Smooth muscle cell (in vitro differentiated cells): Measurements from ENCODE around the gene CSRP1. TPM values are rescaled to one million over a fixed set of nuclear protein-coding genes. Genes with fewer than 3 reads are reported as not detected.
"Not testable (repeated sequence)": the region's sequence is repeated elsewhere in the genome, so short reads cannot be mapped to it uniquely, and the experiment has no call there.

Experiments used
- DNase-seq: peaks from one replicate; lab custom pipeline; 2025; ENCODE audit not compliant: unreplicated experiment; lab: John Stamatoyannopoulos, UW
- H2AFZ ChIP-seq: fragments of 200-600 bp; sonication (generic); 2 replicates; pipeline ENCODE4 v1.6.0; 2016; ENCODE audit warnings: antibody characterized with exemption, low read depth, mild to moderate bottlenecking
- H3F3A ChIP-seq: fragments of 200-600 bp; sonication (generic); 2 replicates; pipeline ENCODE4 v1.6.0; 2017; ENCODE audit warnings: antibody characterized with exemption, low read depth
- H3K27ac ChIP-seq: fragments of 200-600 bp; sonication (generic); 2 replicates; pipeline ENCODE4 v1.5.1; 2016; ENCODE audit warnings: low read depth, mild to moderate bottlenecking
- H3K27me3 ChIP-seq: fragments of 200-600 bp; sonication (generic); 2 replicates; pipeline ENCODE4 v1.6.1; 2016; ENCODE audit warnings: low read depth, mild to moderate bottlenecking
- H3K36me3 ChIP-seq: fragments of 200-600 bp; sonication (generic); 2 replicates; pipeline ENCODE4 v1.5.1; 2016; ENCODE audit warnings: low read depth
- H3K4me1 ChIP-seq: fragments of 200-600 bp; sonication (generic); 2 replicates; pipeline ENCODE4 v1.5.1; 2016; ENCODE audit warnings: low read depth
- H3K4me2 ChIP-seq: fragments of 200-600 bp; sonication (generic); 2 replicates; pipeline ENCODE4 v1.6.0; 2016; ENCODE audit warnings: mild to moderate bottlenecking
- H3K4me3 ChIP-seq: fragments of 200-600 bp; sonication (generic); 2 replicates; pipeline ENCODE4 v1.5.1; 2016; ENCODE audit warnings: mild to moderate bottlenecking
- H3K79me2 ChIP-seq: fragments of 200-600 bp; sonication (generic); 2 replicates; pipeline ENCODE4 v1.6.0; 2016; ENCODE audit warnings: low read depth, mild to moderate bottlenecking
- H3K9ac ChIP-seq: fragments of 200-600 bp; sonication (generic); 2 replicates; pipeline ENCODE4 v1.6.0; 2016; ENCODE audit warnings: low read depth
- H3K9me3 ChIP-seq: fragments of 200-600 bp; sonication (generic); replicated peaks from 2 replicates; pipeline ENCODE4 v1.5.1; 2016; ENCODE audit warnings: low read depth
- H4K20me1 ChIP-seq: fragments of 200-600 bp; sonication (generic); 2 replicates; pipeline ENCODE4 v1.6.0; 2016; ENCODE audit warnings: low read depth
- CTCF ChIP-seq: fragments of 200-600 bp; sonication (generic); IDR thresholded peaks from 2 replicates; pipeline ENCODE4 v1.5.1; 2017; ENCODE audit warnings: borderline replicate concordance, mild to moderate bottlenecking, antibody characterized with exemption; ENCODE audit not compliant: insufficient read depth, poor library complexity, severe bottlenecking
- WGBS: methylation state at CpG from one replicate; pipeline ENCODE4 v1.1.7; 2016; ENCODE audit warnings: low lambda C conversion rate; 5-methylcytosine and 5-hydroxymethylcytosine counted together
- polyA plus RNA-seq: library from polyadenylated mRNA; unstranded; fragments of >200 nt; fragmentation: Nextera tagmentation; extraction: Ambion mirVana; gene quantifications from 2 replicates; pipeline ENCODE4 v1.2.1, GENCODE V29; 2016
- total RNA-seq: library from RNA; depleted of rRNA; stranded (reverse); fragments of >200 nt; gene quantifications from 2 replicates; pipeline ENCODE4 v1.2.3, GENCODE V29; 2014

Gene CSRP1
- total and polyA plus RNA-seq, 2 experiments from 2014 or later: 202 to 345 TPM

DNA sequence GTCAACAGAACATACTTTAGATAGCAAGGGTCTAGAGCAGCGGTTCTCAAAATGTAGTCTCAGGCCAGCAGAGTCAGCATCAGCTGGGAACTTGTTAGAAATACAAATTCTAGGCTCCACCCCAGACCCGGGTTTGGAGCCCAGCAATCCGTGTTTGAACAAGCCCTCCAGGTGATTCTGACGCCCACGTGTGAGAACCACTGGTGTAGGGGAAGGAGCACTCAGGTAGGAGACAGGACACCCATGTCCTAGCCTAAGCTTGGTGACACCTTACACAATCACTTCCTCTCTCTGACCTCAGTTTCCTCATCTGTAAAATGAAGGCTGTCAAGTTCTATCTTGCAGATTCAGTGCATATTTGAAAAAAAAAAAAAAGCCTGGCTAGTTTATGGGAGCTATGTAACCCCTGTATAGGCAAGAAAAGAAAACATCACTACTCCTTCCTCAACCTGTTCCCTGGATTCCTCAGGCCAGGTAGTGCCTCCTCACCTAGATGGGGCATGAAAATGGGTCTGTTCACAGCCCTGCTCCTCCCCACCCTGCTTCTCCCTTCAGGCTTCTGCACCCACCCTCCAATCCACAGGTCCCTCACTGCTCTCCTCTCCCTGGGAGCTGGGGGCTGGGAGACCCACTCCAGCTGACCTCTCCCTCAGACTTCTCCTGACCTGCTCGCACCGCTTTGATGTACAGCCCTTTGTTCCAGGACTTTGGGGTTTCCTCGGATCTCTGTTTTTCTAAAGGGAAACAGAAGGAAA lies 30.8 kb downstream of the CSRP1 start:
- Histone ChIP-seq H4K20me1 (no peaks in the 10 kb centered on the region), H3K4me3 (no peak overlapping the region), H3K27me3 (no peaks in the 10 kb centered on the region), H3K9me3 (no peaks in the 10 kb centered on the region), H3K9ac (peak overlapping the region; percentile 32), H3K79me2 (no peaks in the 10 kb centered on the region), H3K36me3 (no peaks in the 10 kb centered on the region), H3K4me1 (peaks cover 17% of the 10 kb centered on the region), H2AFZ (no peak overlapping the region), H3F3A (peaks cover 13% of the 10 kb centered on the region), H3K27ac (peak overlapping the region; percentile 72), H3K4me2 (peak overlapping the region; percentile 48)
- 63% methylated on average over 8 of the region's 8 CpGs for WGBS
- DNase-seq: no peak
- no peak for TF ChIP-seq CTCF

- 59% methylated on average over 2 of the region's 2 CpGs for WGBS
- DNase-seq: no peak
- Histone ChIP-seq H3K27me3 (no peaks in the 10 kb centered on the region), H3K4me2 (no peak overlapping the region), H3K27ac (no peak overlapping the region), H3K9me3 (no peaks in the 10 kb centered on the region), H4K20me1 (no peaks in the 10 kb centered on the region), H3K4me3 (no peak overlapping the region), H3K9ac (no peak overlapping the region), H2AFZ (no peak overlapping the region), H3K4me1 (peaks cover 15% of the 10 kb centered on the region), H3F3A (peaks cover 16% of the 10 kb centered on the region), H3K36me3 (no peaks in the 10 kb centered on the region), H3K79me2 (no peaks in the 10 kb centered on the region)
- TF ChIP-seq CTCF: no peak
These were observed 31.8 kb downstream of the CSRP1 start for GRCh38 chr1:201475130-201475529.

DNA sequence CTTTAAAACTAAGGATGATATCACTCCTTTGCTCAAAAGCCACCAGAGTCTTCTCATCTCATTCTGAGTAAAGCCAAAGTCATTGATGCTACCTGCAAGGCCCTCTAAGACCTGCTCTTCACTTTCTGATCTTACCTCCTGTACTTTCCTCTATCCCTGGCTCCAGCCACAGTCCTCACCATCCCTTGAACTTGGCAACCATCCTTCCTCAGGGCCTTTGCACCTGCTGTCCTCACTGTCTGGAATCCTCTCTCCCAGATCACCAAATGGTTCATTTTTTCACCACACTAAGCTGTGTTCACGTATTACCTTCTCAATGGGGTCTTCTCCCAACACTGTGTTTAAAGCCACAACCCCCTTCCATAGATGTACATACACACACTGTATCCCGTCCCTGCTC lies 33.6 kb downstream of the CSRP1 start:
- H3K27ac ChIP-seq: no peak overlapping the region
- peaks cover 19% of the 10 kb centered on the region for H3K4me1 ChIP-seq
- no peak overlapping the region for H2AFZ ChIP-seq
- no peak for TF ChIP-seq CTCF
- WGBS: 95% methylated on average over 2 of the region's 2 CpGs
- no peaks in the 10 kb centered on the region for H3K9me3 ChIP-seq
- peaks cover 4% of the 10 kb centered on the region for H4K20me1 ChIP-seq
- DNase-seq: no peak
- no peaks in the 10 kb centered on the region for H3K36me3 ChIP-seq
- H3K4me2 ChIP-seq: no peak overlapping the region
- no peaks in the 10 kb centered on the region for H3K27me3 ChIP-seq
- H3K9ac ChIP-seq: no peak overlapping the region
- H3K79me2 ChIP-seq: peaks cover 4% of the 10 kb centered on the region
- peaks cover 17% of the 10 kb centered on the region for H3F3A ChIP-seq
- no peak overlapping the region for H3K4me3 ChIP-seq

DNA sequence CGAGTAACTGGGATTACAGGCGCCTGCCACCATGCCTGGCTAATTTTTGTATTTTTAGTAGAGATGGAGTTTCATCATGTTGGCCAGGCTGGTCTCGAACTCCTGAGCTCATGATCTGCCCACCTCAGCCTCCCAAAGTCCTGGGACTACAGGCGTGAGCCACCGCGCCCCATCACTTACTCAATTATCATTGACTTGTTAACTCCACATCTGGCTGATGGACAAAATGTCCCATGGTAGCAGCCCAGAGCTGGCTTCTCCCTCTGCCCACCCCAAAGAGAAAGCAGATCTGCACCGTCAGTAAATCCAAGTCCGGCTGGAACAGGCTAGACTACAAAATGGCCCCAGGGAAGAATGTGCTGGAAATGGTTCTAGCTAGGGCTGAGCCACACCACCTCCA lies 34.6 kb downstream of the CSRP1 start:
- not testable (repeated sequence) for H3K27ac ChIP-seq, DNase-seq, H2AFZ ChIP-seq, H3K4me2 ChIP-seq, H3K9me3 ChIP-seq, H3K27me3 ChIP-seq, H3K36me3 ChIP-seq, H3K9ac ChIP-seq, H3K4me3 ChIP-seq
- Histone ChIP-seq H3F3A (peaks cover 26% of the 10 kb centered on the region), H3K79me2 (peaks cover 14% of the 10 kb centered on the region), H4K20me1 (peaks cover 14% of the 10 kb centered on the region), H3K4me1 (peaks cover 17% of the 10 kb centered on the region)
- WGBS: 91% methylated on average over 8 of the region's 8 CpGs
